Thoracic aorta (tissue), 2 donors: ENCODE data around the gene BPGM. TPM values are rescaled to one million over a fixed set of nuclear protein-coding genes. Genes with fewer than 3 reads are reported as not detected.

Source experiments
- ATAC-seq: fragments of 150-250 bp; one replicate; pipeline ENCODE4 v1.8.0; 2017; ENCODE audit warnings: low read depth; ENCODE audit not compliant: insufficient number of reproducible peaks, low FRiP score
- DNase-seq: peaks from one replicate; pipeline ENCODE4 v3.0.0-alpha.2; 2020; ENCODE audit warnings: low spot score
- H3K27ac ChIP-seq, 2 donors: fragments of 200-600 bp; sonication (generic); 1 replicate in 1 of 2; 2 replicates in 1 of 2; pipeline ENCODE4 v1.5.1; 2016; ENCODE audit warnings: mild to moderate bottlenecking in 2 of 2, moderate library complexity in 2 of 2
- H3K27me3 ChIP-seq: fragments of 200-600 bp; sonication (generic); replicated peaks from 2 replicates; pipeline ENCODE4 v1.6.0; 2016; ENCODE audit warnings: mild to moderate bottlenecking; ENCODE audit not compliant: insufficient read depth
- H3K36me3 ChIP-seq: fragments of 200-600 bp; sonication (generic); one replicate; pipeline ENCODE4 v1.5.1; 2016
- H3K4me1 ChIP-seq, 2 donors: fragments of 200-600 bp; sonication (generic); 1 replicate in 1 of 2; 2 replicates in 1 of 2; pipeline versions ENCODE4 v1.5.1 to v1.6.0; 2016; ENCODE audit warnings: low read depth in 2 of 2, mild to moderate bottlenecking in 1 of 2; ENCODE audit not compliant: control insufficient read depth in 1 of 2
- H3K4me3 ChIP-seq: fragments of 200-600 bp; sonication (generic); 2 replicates; pipeline ENCODE4 v1.5.1; 2016; ENCODE audit warnings: mild to moderate bottlenecking
- H3K9me3 ChIP-seq: fragments of 200-600 bp; sonication (generic); 2 replicates; pipeline ENCODE4 v1.5.1; 2016
- CTCF ChIP-seq: fragments of 200-600 bp; sonication (generic); IDR thresholded peaks from one replicate; pipeline ENCODE4 v1.5.1; 2019; ENCODE audit warnings: antibody characterized with exemption
- total RNA-seq, 2 donors: library from RNA; depleted of rRNA; stranded (reverse); fragments of >200 nt; gene quantifications; one replicate each; pipeline versions ENCODE4 v1.1.0 to v1.2.3, GENCODE V29; 2016

The BPGM gene
- total RNA-seq, 2 donors from 2014 or later = 20.0 to 22.3 TPM

GRCh38 chr7:134625550-134625949 lies 21.1 kb upstream of the BPGM start:
- Histone ChIP-seq H3K27ac (no peak overlapping the region), H3K4me1 (no peaks in the 10 kb centered on the region), H3K27me3 (no peaks in the 10 kb centered on the region), H3K36me3 (no peaks in the 10 kb centered on the region), H3K4me3 (no peak overlapping the region), H3K9me3 (no peaks in the 10 kb centered on the region)
- ATAC-seq (no peak), DNase-seq (no peak)
- TF ChIP-seq CTCF = no peak

DNA sequence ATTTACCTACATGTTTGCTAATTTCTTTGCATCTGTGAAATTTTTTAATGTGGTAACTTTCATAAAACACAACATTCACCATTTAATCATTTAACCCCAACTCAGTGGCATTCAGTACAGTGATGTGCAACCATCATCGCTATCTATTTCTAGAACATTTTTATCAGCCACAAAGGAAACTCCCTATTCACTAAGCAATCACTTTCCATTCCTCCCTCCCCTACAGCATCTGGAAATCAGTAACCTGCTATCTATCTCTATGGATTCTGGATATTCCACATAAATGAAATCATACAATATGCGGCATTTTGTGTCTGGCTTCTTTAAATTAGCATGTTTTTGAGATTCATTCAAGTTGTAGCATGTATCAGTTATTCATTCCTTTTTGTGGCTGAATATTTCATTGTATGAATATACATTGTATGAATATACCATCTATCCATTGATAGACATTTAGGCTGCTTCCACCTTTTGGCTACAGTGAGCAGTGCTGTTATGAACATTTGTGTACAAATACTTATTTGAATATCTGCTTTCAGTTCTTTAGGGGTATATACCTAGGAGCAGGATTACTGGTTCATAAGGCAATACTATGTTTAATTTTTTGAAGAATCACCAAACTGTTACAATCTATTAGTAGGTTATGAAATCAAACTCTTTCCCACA lies 19.4 kb upstream of the BPGM start:
- Histone ChIP-seq H3K27me3 (no peaks in the 10 kb centered on the region), H3K9me3 (no peaks in the 10 kb centered on the region), H3K4me1 (no peaks in the 10 kb centered on the region), H3K4me3 (no peak overlapping the region), H3K27ac (no peak overlapping the region), H3K36me3 (no peaks in the 10 kb centered on the region)
- ATAC-seq (no peak), DNase-seq (no peak)
- no peak for TF ChIP-seq CTCF

DNA sequence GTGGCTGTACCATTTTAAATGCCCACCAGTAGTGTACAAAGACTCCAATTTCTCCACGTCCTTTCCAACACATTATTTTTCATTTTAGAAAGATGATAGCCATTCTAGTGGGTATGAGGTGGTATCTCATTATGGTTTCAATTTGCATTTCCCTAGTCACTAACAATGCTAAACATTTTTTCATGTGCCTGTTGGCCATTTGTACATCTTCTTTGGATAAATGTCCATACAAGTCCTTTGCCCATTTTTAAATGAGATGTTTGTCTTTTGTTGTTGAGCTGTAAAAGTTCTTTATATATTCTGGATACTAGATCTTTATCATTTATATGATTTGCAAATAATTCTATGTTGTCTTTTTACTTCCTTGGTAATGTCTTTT lies 18.9 kb upstream of the BPGM start:
- DNase-seq (no peak), ATAC-seq (no peak)
- no peaks in the 10 kb centered on the region for H3K36me3 ChIP-seq
- H3K9me3 ChIP-seq = no peaks in the 10 kb centered on the region
- no peaks in the 10 kb centered on the region for H3K27me3 ChIP-seq
- no peak overlapping the region for H3K27ac ChIP-seq
- TF ChIP-seq CTCF = no peak
- no peak overlapping the region for H3K4me3 ChIP-seq
- H3K4me1 ChIP-seq = no peaks in the 10 kb centered on the region

GRCh38 chr7:134629445-134629844 lies 17.2 kb upstream of the BPGM start:
- no peak overlapping the region for H3K27ac ChIP-seq
- H3K9me3 ChIP-seq = no peaks in the 10 kb centered on the region
- H3K27me3 ChIP-seq = no peaks in the 10 kb centered on the region
- TF ChIP-seq CTCF = no peak
- no peak for DNase-seq
- no peak for ATAC-seq
- no peak overlapping the region for H3K4me3 ChIP-seq
- no peaks in the 10 kb centered on the region for H3K4me1 ChIP-seq
- no peaks in the 10 kb centered on the region for H3K36me3 ChIP-seq

DNA sequence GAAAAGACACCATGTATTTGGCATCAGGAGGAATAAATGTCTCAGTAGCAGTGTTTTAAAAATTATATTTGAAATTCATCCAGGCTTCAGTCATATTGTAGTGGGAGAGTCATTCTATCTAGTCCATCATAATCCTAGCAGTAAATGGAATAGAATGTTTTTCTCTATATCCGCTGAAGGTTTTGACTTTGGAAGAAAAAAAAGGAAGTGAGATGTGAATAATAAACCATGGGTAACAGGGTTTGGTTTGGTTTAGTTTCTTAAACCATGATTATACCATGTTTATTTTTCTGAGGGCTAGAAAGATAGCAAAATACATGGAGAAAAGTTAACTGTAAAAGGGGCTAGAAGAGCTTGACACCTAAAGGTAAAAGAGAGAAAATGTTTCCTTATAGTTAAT lies 16.4 kb upstream of the BPGM start:
- no peak overlapping the region for H3K4me3 ChIP-seq
- H3K9me3 ChIP-seq = no peaks in the 10 kb centered on the region
- TF ChIP-seq CTCF = no peak
- no peaks in the 10 kb centered on the region for H3K4me1 ChIP-seq
- no peaks in the 10 kb centered on the region for H3K27me3 ChIP-seq
- H3K27ac ChIP-seq = no peak overlapping the region
- no peaks in the 10 kb centered on the region for H3K36me3 ChIP-seq
- no peak for ATAC-seq
- no peak for DNase-seq
